WTC11 (cell line): ENCODE measurements around the gene NTRK1. TPM values are rescaled to one million over a fixed set of nuclear protein-coding genes. Genes with fewer than 3 reads are reported as not detected.

Source experiments
- ATAC-seq: fragments of 200-7000 bp; cut with Tn5 transposase; 2 replicates; pipeline ENCODE4 v1.10.0; 2021; ENCODE audit warnings: mild to moderate bottlenecking, moderate library complexity
- CTCF ChIA-PET: fragments of 300-600 bp; sonication (Branson Sonifier 250); formaldehyde crosslinking; loops from one replicate; lab custom pipeline; 2021; ENCODE audit warnings: antibody characterized with exemption; lab: Charles Lee
- POLR2A ChIA-PET: fragments of 350-600 bp; sonication (Branson Sonifier 250); formaldehyde crosslinking; loops from one replicate; lab custom pipeline; 2021; ENCODE audit warnings: antibody characterized with exemption; lab: Charles Lee
- DNase-seq: peaks from one replicate; pipeline ENCODE4 v3.0.0; 2021; ENCODE audit warnings: low spot score
- H3K27ac Mint-ChIP-seq: 2 replicates; pipeline ENCODE4 v1.8.0; 2021; ENCODE audit warnings: mixed read lengths
- H3K27me3 Mint-ChIP-seq: 2 replicates; pipeline ENCODE4 v1.8.0; 2021; ENCODE audit warnings: low read depth, mild to moderate bottlenecking, moderate library complexity, mixed read lengths
- H3K36me3 Mint-ChIP-seq: 2 replicates; pipeline ENCODE4 v1.8.0; 2021; ENCODE audit warnings: mixed read lengths
- H3K4me1 Mint-ChIP-seq: 2 replicates; pipeline ENCODE4 v1.8.0; 2022; ENCODE audit warnings: mixed read lengths
- H3K4me3 Mint-ChIP-seq: 2 replicates; pipeline ENCODE4 v1.8.0; 2021; ENCODE audit warnings: mild to moderate bottlenecking, moderate library complexity, mixed read lengths
- H3K9me3 Mint-ChIP-seq: 2 replicates; pipeline ENCODE4 v1.8.0; 2021; ENCODE audit warnings: mixed read lengths
- CREB1 ChIP-seq: sonication (generic); formaldehyde crosslinking; IDR thresholded peaks from 2 replicates; pipeline ENCODE4 v1.8.0; 2023; ENCODE audit warnings: mild to moderate bottlenecking, missing genetic modification reagents
- ESRRA ChIP-seq: sonication (generic); formaldehyde crosslinking; IDR thresholded peaks from 2 replicates; pipeline ENCODE4 v1.8.1; 2022; ENCODE audit warnings: mild to moderate bottlenecking, missing genetic modification reagents, borderline replicate concordance
- GTF2I ChIP-seq: fragments of 250-450 bp; sonication (Bioruptor Pico); conservative IDR thresholded peaks from 2 replicates; pipeline ENCODE4 v1.4.0; 2021; ENCODE audit warnings: mild to moderate bottlenecking
- IRF2 ChIP-seq: sonication (generic); formaldehyde crosslinking; IDR thresholded peaks from 2 replicates; pipeline ENCODE4 v1.8.0; 2022; ENCODE audit warnings: low read depth, missing genetic modification reagents, borderline replicate concordance
- KAT7 ChIP-seq: sonication (generic); formaldehyde crosslinking; IDR thresholded peaks from 2 replicates; pipeline ENCODE4 v1.8.1; 2023; ENCODE audit warnings: missing genetic modification reagents, mild to moderate bottlenecking, borderline replicate concordance
- PRRX2 ChIP-seq: fragments of 250-450 bp; sonication (Bioruptor Pico); IDR thresholded peaks from 2 replicates; pipeline ENCODE4 v1.8.0; 2021; ENCODE audit warnings: mild to moderate bottlenecking
- SMAD4 ChIP-seq: sonication (generic); formaldehyde crosslinking; IDR thresholded peaks from 2 replicates; pipeline ENCODE4 v1.8.0; 2022; ENCODE audit warnings: mild to moderate bottlenecking, missing genetic modification reagents
- SP1 ChIP-seq: sonication (generic); formaldehyde crosslinking; conservative IDR thresholded peaks from 2 replicates; pipeline ENCODE4 v1.8.1; 2022; ENCODE audit warnings: missing genetic modification reagents
- TEAD4 ChIP-seq: sonication (generic); formaldehyde crosslinking; IDR thresholded peaks from 2 replicates; pipeline ENCODE4 v1.8.0; 2022; ENCODE audit warnings: mild to moderate bottlenecking, missing genetic modification reagents
- ZNF121 ChIP-seq: sonication (generic); formaldehyde crosslinking; IDR thresholded peaks from 2 replicates; pipeline ENCODE4 v1.8.0; 2023; ENCODE audit warnings: missing genetic modification reagents
- ZNF263 ChIP-seq: sonication (generic); formaldehyde crosslinking; IDR thresholded peaks from 2 replicates; pipeline ENCODE4 v1.8.1; 2022; ENCODE audit warnings: low read depth, mild to moderate bottlenecking, moderate library complexity, missing genetic modification reagents
- ZNF512 ChIP-seq: sonication (generic); formaldehyde crosslinking; IDR thresholded peaks from 2 replicates; pipeline ENCODE4 v1.8.1; 2022; ENCODE audit warnings: missing genetic modification reagents, borderline replicate concordance
- ZSCAN18 ChIP-seq: fragments of 250-450 bp; sonication (Bioruptor Pico); IDR thresholded peaks from 2 replicates; pipeline ENCODE4 v2.1.2; 2022; ENCODE audit warnings: mild to moderate bottlenecking, moderate library complexity
- total RNA-seq: library from RNA; stranded (reverse); gene quantifications from 3 replicates; pipeline ENCODE4 v1.2.3, GENCODE V29; 2021
- TF ChIP-seq, protein P1 (sequence below): sonication (generic); formaldehyde crosslinking; IDR thresholded peaks from 2 replicates; pipeline ENCODE4 v1.8.1; 2023; ENCODE audit warnings: mild to moderate bottlenecking, moderate library complexity, missing genetic modification reagents
- TF ChIP-seq, protein P2 (sequence below): sonication (generic); formaldehyde crosslinking; IDR thresholded peaks from 2 replicates; pipeline ENCODE4 v1.8.0; 2022; ENCODE audit warnings: missing genetic modification reagents
- TF ChIP-seq, protein P3 (sequence below): sonication (generic); formaldehyde crosslinking; IDR thresholded peaks from 2 replicates; pipeline ENCODE4 v1.8.1; 2023; ENCODE audit warnings: mild to moderate bottlenecking, missing genetic modification reagents, moderate library complexity
- TF ChIP-seq, protein P4 (sequence below): sonication (generic); formaldehyde crosslinking; IDR thresholded peaks from 2 replicates; pipeline ENCODE4 v1.8.1; 2022; ENCODE audit warnings: mild to moderate bottlenecking, moderate library complexity, missing genetic modification reagents
- TF ChIP-seq, protein P5 (sequence below): sonication (generic); formaldehyde crosslinking; IDR thresholded peaks from 2 replicates; pipeline ENCODE4 v1.8.1; 2023; ENCODE audit warnings: mild to moderate bottlenecking, missing genetic modification reagents, moderate library complexity

Gene NTRK1
- total RNA-seq, 1 experiment from 2014 or later: 0.42 TPM

GRCh38 chr1:156910309-156910782 is 49.7 kb downstream of the NTRK1 start (continued):
- no peak for TF ChIP-seq PRRX2 (CRISPR knock-in tag)
- TF ChIP-seq, protein P1, sequence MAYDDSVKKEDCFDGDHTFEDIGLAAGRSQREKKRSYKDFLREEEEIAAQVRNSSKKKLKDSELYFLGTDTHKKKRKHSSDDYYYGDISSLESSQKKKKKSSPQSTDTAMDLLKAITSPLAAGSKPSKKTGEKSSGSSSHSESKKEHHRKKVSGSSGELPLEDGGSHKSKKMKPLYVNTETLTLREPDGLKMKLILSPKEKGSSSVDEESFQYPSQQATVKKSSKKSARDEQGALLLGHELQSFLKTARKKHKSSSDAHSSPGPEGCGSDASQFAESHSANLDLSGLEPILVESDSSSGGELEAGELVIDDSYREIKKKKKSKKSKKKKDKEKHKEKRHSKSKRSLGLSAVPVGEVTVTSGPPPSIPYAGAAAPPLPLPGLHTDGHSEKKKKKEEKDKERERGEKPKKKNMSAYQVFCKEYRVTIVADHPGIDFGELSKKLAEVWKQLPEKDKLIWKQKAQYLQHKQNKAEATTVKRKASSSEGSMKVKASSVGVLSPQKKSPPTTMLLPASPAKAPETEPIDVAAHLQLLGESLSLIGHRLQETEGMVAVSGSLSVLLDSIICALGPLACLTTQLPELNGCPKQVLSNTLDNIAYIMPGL (CRISPR knock-in tag): 0 out of 2 replicates have a peak, but pooled peaks have one; percentile 54
- TF ChIP-seq, protein P2, sequence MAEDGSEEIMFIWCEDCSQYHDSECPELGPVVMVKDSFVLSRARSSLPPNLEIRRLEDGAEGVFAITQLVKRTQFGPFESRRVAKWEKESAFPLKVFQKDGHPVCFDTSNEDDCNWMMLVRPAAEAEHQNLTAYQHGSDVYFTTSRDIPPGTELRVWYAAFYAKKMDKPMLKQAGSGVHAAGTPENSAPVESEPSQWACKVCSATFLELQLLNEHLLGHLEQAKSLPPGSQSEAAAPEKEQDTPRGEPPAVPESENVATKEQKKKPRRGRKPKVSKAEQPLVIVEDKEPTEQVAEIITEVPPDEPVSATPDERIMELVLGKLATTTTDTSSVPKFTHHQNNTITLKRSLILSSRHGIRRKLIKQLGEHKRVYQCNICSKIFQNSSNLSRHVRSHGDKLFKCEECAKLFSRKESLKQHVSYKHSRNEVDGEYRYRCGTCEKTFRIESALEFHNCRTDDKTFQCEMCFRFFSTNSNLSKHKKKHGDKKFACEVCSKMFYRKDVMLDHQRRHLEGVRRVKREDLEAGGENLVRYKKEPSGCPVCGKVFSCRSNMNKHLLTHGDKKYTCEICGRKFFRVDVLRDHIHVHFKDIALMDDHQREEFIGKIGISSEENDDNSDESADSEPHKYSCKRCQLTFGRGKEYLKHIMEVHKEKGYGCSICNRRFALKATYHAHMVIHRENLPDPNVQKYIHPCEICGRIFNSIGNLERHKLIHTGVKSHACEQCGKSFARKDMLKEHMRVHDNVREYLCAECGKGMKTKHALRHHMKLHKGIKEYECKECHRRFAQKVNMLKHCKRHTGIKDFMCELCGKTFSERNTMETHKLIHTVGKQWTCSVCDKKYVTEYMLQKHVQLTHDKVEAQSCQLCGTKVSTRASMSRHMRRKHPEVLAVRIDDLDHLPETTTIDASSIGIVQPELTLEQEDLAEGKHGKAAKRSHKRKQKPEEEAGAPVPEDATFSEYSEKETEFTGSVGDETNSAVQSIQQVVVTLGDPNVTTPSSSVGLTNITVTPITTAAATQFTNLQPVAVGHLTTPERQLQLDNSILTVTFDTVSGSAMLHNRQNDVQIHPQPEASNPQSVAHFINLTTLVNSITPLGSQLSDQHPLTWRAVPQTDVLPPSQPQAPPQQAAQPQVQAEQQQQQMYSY (CRISPR knock-in tag): no peak
- 0 out of 2 replicates have a peak, but pooled peaks have one; percentile 35 for TF ChIP-seq CREB1
- peak; percentile 97; the same call in 1 of the 2 replicates for TF ChIP-seq ZNF512 (CRISPR knock-in tag)
- peak; percentile 35; the same call in 1 of the 2 replicates for TF ChIP-seq ZNF121 (CRISPR knock-in tag)

DNA sequence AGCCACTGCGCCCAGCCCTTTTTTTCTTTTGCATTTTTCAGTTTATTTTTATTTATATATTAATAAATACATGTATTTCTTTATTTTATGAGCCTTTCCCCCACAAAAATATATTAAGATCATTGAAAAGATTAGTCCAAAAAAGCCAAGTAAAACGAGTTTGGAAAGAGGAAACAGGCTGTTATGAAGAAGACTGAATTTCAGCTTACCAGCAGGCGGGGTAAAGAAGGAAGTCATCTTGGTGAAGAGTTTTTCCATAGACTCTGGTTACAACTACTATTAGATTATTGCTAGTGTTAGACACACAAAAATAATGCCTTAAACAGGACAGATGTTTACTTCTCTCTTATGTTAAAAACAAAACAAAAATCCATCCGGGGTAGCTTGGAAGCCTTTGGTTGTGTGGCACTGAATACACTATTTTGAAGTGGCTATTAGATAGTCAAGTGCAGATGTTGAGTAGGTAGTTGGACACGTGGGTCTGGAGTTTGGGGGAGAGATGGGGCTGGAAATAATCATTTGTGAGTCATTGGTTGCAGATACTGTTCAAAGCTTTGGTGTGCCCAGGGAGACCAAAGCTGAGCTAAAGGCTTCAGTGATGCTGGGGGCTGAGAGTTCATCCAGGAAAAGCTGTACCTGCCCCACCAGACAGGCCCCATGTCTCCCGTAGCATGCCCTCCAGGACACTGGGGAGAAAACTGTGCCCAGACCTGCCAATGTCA is 51.1 kb downstream of the NTRK1 start:
- no peak overlapping the region for H3K4me3 Mint-ChIP-seq
- peaks cover 17% of the 10 kb centered on the region for H3K4me1 Mint-ChIP-seq
- no peaks in the 10 kb centered on the region for H3K9me3 Mint-ChIP-seq
- TF ChIP-seq TEAD4 (no peak), ZNF512 (CRISPR knock-in tag) (no peak), ZNF263 (CRISPR knock-in tag) (no peak), KAT7 (CRISPR knock-in tag) (no peak), GTF2I (CRISPR knock-in tag) (no peak), ZSCAN18 (CRISPR knock-in tag) (no peak), ESRRA (no peak), SP1 (CRISPR knock-in tag) (no peak), SMAD4 (no peak), IRF2 (CRISPR knock-in tag) (no peak)
- TF ChIP-seq, protein P3, sequence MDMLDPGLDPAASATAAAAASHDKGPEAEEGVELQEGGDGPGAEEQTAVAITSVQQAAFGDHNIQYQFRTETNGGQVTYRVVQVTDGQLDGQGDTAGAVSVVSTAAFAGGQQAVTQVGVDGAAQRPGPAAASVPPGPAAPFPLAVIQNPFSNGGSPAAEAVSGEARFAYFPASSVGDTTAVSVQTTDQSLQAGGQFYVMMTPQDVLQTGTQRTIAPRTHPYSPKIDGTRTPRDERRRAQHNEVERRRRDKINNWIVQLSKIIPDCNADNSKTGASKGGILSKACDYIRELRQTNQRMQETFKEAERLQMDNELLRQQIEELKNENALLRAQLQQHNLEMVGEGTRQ (CRISPR knock-in tag): no peak
- TF ChIP-seq, protein P4, sequence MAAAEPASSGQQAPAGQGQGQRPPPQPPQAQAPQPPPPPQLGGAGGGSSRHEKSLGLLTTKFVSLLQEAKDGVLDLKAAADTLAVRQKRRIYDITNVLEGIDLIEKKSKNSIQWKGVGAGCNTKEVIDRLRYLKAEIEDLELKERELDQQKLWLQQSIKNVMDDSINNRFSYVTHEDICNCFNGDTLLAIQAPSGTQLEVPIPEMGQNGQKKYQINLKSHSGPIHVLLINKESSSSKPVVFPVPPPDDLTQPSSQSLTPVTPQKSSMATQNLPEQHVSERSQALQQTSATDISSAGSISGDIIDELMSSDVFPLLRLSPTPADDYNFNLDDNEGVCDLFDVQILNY: no peak
- TF ChIP-seq, protein P5, sequence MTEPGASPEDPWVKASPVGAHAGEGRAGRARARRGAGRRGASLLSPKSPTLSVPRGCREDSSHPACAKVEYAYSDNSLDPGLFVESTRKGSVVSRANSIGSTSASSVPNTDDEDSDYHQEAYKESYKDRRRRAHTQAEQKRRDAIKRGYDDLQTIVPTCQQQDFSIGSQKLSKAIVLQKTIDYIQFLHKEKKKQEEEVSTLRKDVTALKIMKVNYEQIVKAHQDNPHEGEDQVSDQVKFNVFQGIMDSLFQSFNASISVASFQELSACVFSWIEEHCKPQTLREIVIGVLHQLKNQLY: no peak
- DNase-seq (no peak), ATAC-seq (no peak)
- H3K27ac Mint-ChIP-seq: no peak overlapping the region
- H3K27me3 Mint-ChIP-seq: peaks cover 26% of the 10 kb centered on the region
- POLR2A ChIA-PET: no interaction called here
- CTCF ChIA-PET: interaction anchor here (1.5 to 4.3 kb wide), 5 partner anchors 10 to 222 kb away, joined by 10 to 42 read pairs (median 20); partner anchors contain the start of genes INSRR, NTRK1 and PEAR1
- no peaks in the 10 kb centered on the region for H3K36me3 Mint-ChIP-seq
